ENCODE data around the gene IFNL2.

DNA sequence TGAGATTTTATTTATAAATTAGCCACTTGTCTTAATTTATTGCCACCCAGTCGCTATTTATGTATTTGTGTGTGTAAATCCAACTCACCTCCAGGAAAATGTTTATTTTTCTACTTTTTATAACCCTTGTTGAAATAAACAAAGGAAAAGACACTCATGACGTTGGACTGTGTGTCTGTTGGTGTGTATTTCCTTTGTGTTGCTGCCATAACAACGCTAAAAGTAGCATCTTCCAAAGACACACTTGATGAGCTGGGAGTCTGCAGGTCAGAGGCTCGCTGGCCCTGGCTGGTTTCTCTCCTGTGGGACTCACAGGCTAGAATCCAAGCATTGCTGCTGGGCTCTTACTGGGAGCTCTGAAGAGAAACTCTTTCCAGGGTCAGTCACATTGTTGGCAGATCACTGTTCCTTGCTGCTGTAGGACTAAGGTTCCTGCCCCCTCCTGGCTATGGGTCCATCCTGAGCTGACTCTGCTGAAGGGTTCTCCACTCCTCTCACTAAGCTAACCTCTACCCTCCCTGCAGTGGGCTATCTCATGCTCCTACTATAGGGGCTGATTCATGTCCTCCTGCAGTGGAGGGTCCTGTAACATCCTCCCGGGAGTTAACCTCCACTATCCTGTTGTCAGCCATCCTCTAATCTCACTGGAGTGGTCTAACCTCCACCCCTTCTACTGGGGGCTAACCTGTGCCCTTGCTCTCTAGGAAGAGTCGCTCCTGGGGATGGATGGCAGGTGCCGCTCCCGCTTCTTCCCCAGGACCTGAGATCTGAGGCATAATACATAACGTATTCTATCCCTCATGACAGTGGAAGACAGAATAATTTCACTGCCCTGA is 2.1 kb downstream of the IFNL2 start:
- TF ChIP-seq EZH2 (IDR thresholded peaks at IDR 0.05; ENCODE audit: borderline replicate concordance, insufficient read depth, low read depth, low read length, poor library complexity, severe bottlenecking): no peak
- TF ChIP-seq, protein P1, sequence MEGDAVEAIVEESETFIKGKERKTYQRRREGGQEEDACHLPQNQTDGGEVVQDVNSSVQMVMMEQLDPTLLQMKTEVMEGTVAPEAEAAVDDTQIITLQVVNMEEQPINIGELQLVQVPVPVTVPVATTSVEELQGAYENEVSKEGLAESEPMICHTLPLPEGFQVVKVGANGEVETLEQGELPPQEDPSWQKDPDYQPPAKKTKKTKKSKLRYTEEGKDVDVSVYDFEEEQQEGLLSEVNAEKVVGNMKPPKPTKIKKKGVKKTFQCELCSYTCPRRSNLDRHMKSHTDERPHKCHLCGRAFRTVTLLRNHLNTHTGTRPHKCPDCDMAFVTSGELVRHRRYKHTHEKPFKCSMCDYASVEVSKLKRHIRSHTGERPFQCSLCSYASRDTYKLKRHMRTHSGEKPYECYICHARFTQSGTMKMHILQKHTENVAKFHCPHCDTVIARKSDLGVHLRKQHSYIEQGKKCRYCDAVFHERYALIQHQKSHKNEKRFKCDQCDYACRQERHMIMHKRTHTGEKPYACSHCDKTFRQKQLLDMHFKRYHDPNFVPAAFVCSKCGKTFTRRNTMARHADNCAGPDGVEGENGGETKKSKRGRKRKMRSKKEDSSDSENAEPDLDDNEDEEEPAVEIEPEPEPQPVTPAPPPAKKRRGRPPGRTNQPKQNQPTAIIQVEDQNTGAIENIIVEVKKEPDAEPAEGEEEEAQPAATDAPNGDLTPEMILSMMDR (IDR thresholded peaks at IDR 0.05): no peak

Data from B cell (primary cell).